ENCODE data around the gene RTEL1.

Gene RTEL1

DNA sequence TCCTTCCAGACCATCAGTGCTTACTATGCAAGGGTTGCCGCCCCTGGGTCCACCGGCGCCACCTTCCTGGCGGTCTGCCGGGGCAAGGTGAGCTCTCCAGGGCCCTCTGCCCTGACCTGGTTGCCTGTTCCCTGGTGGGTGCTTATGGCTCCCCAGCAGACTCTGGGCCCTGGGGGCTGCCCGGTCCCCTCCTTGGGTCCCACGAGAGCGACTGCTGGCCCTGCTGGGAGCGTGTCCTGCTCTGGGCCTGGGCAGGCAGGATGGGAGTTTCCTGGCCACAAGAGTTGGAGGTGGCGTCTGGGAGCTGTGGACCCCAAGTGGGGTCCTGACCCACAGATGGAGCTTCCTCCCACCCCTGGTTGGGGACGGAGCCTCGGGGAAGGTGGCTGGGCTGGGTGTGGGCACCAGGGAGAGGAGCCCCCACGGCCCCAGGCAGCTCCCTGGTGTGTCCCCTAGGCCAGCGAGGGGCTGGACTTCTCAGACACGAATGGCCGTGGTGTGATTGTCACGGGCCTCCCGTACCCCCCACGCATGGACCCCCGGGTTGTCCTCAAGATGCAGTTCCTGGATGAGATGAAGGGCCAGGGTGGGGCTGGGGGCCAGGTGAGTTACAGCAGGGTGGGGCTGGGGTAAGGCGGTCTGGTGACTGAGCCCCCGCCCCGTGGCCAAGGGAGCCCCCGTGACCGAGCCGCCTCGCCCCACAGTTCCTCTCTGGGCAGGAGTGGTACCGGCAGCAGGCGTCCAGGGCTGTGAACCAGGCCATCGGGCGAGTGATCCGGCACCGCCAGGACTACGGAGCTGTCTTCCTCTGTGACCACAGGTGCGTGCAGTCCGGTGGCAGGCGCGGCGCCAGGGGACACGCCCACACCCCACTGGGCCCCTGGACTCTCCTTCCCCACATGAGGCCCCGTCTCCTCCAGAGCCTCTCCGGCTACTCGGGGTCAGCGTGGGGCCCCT lies 31.2 kb downstream of the RTEL1 start:
- peaks cover 13% of the 10 kb centered on the region for H3K36me3 Mint-ChIP-seq
- no peak for DNase-seq
- no peak overlapping the region for H3K27ac Mint-ChIP-seq
- H3K27me3 Mint-ChIP-seq = no peaks in the 10 kb centered on the region
- H3K9me3 Mint-ChIP-seq = no peaks in the 10 kb centered on the region
- H3K4me3 Mint-ChIP-seq = no peak overlapping the region
- peaks cover 9% of the 10 kb centered on the region for H3K4me1 Mint-ChIP-seq
- CTCF ChIA-PET = interaction anchor here (1.2 kb wide), 1 partner anchor 48 kb away, joined by 3 read pairs; no protein-coding TSS in a partner anchor

GRCh38 chr20:63690003-63690897 lies 32.1 kb downstream of the RTEL1 start:
- CTCF ChIA-PET = no interaction called here
- H3K27me3 Mint-ChIP-seq = no peaks in the 10 kb centered on the region
- peaks cover 9% of the 10 kb centered on the region for H3K4me1 Mint-ChIP-seq
- no peaks in the 10 kb centered on the region for H3K9me3 Mint-ChIP-seq
- no peak overlapping the region for H3K4me3 Mint-ChIP-seq
- H3K36me3 Mint-ChIP-seq = peaks cover 14% of the 10 kb centered on the region
- DNase-seq = no peak
- no peak overlapping the region for H3K27ac Mint-ChIP-seq

DNA sequence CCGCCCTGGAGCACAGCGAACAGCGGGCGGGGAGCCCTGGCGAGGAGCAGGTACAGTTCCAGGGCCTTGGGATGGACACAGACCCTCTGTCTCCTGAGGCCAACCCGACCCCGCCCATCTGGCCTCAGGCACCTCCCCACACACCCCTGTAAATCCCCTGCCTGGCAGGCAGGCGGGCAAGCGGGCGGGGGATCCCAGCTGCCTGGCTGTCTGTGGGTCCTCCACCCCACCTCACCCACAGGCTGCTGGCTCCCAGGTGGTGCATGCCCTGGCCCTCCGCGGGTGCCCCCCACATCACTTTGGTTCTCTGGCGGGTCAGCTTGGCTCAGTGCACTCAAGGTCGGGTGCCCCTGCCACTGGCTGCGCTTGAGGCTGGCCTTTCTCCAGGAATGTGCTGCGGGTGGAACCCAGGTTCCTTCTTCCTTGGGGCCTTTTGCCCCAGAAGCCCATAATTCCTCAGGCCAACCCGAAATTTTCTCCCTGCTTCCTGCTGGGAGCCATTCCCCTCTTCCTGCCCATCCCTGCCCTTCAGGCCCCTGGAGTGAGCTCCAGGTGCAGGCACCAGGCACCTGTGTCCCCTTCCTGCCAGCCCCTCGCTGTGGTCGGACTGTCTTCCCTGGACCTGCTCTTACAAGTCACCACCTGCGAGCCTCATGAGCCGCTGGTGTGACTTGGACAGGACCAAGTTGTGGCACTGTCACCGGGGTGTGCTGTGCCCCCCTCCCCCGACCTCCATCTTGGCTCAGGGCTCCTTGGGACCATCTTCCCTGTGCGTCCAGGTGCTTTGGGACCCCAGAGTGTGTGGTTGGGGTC lies 33.0 kb downstream of the RTEL1 start:
- CTCF ChIA-PET = no interaction called here
- Mint-ChIP-seq H3K4me3 (no peak overlapping the region), H3K27ac (no peak overlapping the region), H3K36me3 (peaks cover 17% of the 10 kb centered on the region), H3K9me3 (no peaks in the 10 kb centered on the region), H3K27me3 (no peaks in the 10 kb centered on the region), H3K4me1 (peaks cover 10% of the 10 kb centered on the region)
- DNase-seq = no peak

GRCh38 chr20:63691711-63692435 lies 33.8 kb downstream of the RTEL1 start:
- H3K27ac Mint-ChIP-seq = peak overlapping the region; percentile 65
- H3K4me3 Mint-ChIP-seq = no peak overlapping the region
- CTCF ChIA-PET = no interaction called here
- H3K27me3 Mint-ChIP-seq = no peaks in the 10 kb centered on the region
- peaks cover 18% of the 10 kb centered on the region for H3K36me3 Mint-ChIP-seq
- peaks cover 10% of the 10 kb centered on the region for H3K4me1 Mint-ChIP-seq
- H3K9me3 Mint-ChIP-seq = no peaks in the 10 kb centered on the region
- no peak for DNase-seq

DNA sequence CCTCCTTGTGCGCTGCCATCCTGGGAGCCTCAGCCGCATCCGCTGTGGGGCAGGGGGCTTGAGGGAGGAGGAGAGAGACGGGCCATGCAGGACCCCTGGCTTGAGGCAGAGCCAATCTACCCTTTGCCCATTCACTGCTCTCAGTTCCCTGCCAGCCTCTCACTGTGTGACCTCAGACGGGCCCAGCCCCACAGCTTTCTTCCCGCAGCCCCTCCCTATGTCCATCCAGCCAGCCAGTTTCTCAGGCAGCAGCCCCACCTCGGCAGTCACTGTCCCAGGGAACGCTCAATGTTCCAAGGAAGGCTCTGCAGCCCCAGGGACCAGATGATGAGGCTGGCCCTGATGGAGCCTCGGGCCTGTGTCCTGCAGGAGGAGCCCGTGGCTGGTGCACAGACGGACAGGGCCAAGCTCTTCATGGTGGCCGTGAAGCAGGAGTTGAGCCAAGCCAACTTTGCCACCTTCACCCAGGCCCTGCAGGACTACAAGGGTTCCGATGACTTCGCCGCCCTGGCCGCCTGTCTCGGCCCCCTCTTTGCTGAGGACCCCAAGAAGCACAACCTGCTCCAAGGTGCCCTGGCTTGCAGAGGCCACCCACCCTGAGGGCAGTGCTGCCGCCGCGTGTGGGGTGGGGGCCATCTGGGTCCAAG lies 34.4 kb downstream of the RTEL1 start:
- peaks cover 18% of the 10 kb centered on the region for H3K36me3 Mint-ChIP-seq
- CTCF ChIA-PET = no interaction called here
- H3K4me3 Mint-ChIP-seq = no peak overlapping the region
- H3K4me1 Mint-ChIP-seq = peaks cover 10% of the 10 kb centered on the region
- no peak for DNase-seq
- peak overlapping the region; percentile 65 for H3K27ac Mint-ChIP-seq
- no peaks in the 10 kb centered on the region for H3K9me3 Mint-ChIP-seq
- H3K27me3 Mint-ChIP-seq = peaks cover 4% of the 10 kb centered on the region

DNA sequence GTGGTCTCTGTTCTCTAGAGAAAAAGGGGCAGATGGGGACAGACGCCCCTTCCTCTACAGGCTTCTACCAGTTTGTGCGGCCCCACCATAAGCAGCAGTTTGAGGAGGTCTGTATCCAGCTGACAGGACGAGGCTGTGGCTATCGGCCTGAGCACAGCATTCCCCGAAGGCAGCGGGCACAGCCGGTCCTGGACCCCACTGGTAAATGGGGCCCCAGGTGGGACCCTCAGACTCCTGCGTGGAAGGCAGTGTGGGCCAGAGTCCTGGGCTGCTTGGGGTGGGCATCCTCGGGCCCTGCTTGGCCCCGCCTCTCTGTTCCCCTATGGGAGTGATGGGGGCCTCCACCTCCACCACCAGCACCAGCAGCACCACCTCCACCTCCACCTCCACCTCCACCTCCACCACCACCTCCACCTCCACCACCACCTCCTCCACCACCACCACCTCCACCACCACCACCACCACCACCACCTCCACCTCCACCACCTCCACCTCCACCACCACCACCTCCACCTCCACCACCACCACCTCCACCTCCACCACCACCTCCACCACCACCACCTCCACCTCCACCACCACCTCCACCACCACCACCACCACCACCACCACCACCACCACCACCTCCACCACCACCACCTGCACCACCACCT lies 35.1 kb downstream of the RTEL1 start:
- Mint-ChIP-seq H3K27me3 (peaks cover 4% of the 10 kb centered on the region), H3K27ac (no peak overlapping the region), H3K36me3 (peaks cover 18% of the 10 kb centered on the region), H3K4me3 (no peak overlapping the region), H3K9me3 (no peaks in the 10 kb centered on the region), H3K4me1 (peaks cover 9% of the 10 kb centered on the region)
- CTCF ChIA-PET = no interaction called here
- DNase-seq = peak; percentile 18

DNA sequence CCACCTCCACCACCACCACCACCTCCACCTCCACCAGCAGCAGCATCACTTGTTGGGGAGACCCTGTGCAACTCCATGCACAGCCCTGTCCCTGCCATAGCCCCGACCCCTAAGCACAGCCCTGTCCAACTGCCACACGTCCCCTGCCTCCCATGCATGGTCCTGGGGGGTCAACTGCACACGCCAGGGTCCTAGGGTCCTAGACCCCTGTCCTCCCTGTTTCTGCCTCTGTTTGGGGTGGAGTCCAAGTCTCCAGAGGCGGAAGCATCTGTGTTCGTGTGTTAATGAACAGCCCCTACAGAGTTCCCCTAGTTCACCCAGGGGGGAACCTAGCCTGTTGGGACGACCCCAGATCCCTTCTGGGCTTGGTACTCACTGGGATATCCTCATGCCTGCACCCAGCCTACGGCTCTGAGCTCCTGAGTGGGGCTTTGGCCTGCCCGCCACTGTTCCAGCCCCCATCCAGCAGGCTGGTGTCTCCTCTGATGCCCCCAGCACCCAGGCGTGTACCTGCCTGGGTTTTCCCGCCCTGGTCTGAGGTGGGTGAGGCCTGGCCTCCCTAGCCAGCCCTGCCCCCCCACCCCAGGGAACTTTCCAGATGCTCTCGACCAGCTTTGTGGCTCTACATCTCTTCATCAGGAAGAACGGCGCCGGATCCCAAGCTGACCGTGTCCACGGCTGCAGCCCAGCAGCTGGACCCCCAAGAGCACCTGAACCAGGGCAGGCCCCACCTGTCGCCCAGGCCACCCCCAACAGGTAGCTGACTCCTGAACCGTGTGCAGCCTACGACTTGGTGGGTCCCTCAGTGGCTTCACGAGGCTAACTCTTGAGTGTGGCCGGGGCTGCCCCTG lies 35.8 kb downstream of the RTEL1 start:
- H3K9me3 Mint-ChIP-seq = no peaks in the 10 kb centered on the region

DNA sequence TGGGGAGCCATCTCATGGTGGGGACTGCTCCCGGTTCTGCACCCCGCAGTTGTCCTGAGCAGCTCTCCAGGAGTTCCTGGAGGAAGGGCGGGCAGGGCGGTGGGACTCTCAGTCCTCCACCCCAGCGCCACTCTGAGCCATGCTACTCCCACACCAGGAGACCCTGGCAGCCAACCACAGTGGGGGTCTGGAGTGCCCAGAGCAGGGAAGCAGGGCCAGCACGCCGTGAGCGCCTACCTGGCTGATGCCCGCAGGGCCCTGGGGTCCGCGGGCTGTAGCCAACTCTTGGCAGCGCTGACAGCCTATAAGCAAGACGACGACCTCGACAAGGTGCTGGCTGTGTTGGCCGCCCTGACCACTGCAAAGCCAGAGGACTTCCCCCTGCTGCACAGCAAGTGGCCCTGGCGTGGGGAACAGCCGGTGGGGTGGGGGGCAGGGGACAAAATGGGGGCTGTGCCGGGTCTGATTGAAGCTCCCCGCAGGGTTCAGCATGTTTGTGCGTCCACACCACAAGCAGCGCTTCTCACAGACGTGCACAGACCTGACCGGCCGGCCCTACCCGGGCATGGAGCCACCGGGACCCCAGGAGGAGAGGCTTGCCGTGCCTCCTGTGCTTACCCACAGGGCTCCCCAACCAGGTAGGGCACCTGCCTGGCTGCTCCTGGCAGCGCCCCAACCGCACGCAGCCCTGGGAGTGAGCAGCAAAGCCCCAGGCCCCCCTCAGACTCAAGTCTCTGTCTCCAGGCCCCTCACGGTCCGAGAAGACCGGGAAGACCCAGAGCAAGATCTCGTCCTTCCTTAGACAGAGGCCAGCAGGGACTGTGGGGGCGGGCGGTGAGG lies 36.7 kb downstream of the RTEL1 start:
- DNase-seq = peak; percentile 20
- Mint-ChIP-seq H3K27me3 (peaks cover 4% of the 10 kb centered on the region), H3K9me3 (no peaks in the 10 kb centered on the region), H3K4me1 (peaks cover 11% of the 10 kb centered on the region), H3K27ac (no peak overlapping the region), H3K36me3 (peaks cover 18% of the 10 kb centered on the region), H3K4me3 (no peak overlapping the region)
- CTCF ChIA-PET = no interaction called here

More for the DNA sequence above, 35.8 kb downstream of the RTEL1 start:
- Mint-ChIP-seq H3K27me3 (peaks cover 4% of the 10 kb centered on the region), H3K36me3 (peaks cover 18% of the 10 kb centered on the region), H3K4me1 (peaks cover 9% of the 10 kb centered on the region), H3K27ac (peak overlapping the region; percentile 81), H3K4me3 (peak overlapping the region; percentile 35)
- CTCF ChIA-PET = no interaction called here
- peak; percentile 19 for DNase-seq

DNA sequence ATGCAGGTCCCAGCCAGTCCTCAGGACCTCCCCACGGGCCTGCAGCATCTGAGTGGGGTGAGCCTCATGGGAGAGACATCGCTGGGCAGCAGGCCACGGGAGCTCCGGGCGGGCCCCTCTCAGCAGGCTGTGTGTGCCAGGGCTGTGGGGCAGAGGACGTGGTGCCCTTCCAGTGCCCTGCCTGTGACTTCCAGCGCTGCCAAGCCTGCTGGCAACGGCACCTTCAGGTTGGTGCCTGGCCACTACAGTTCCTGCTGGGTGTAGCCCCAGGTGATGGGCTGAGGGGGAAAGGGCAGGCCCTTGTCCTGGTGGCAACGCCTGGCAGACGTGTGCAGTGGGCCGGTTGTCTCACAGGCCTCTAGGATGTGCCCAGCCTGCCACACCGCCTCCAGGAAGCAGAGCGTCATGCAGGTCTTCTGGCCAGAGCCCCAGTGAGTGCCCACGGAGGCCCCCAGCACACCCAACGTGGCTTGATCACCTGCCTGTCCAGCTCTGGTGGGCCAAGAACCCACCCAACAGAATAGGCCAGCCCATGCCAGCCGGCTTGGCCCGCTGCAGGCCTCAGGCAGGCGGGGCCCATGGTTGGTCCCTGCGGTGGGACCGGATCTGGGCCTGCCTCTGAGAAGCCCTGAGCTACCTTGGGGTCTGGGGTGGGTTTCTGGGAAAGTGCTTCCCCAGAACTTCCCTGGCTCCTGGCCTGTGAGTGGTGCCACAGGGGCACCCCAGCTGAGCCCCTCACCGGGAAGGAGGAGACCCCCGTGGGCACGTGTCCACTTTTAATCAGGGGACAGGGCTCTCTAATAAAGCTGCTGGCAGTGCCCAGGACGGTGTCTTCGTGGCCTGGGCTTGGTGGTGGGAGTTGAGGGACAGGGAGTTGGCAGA lies 37.6 kb downstream of the RTEL1 start:
- Mint-ChIP-seq H3K27ac (no peak overlapping the region), H3K36me3 (peaks cover 18% of the 10 kb centered on the region), H3K4me3 (no peak overlapping the region)

GRCh38 chr20:63696306-63696627 lies 38.2 kb downstream of the RTEL1 start:
- CTCF ChIA-PET = no interaction called here
- Mint-ChIP-seq H3K27me3 (peaks cover 4% of the 10 kb centered on the region), H3K4me1 (peaks cover 11% of the 10 kb centered on the region), H3K4me3 (no peak overlapping the region), H3K9me3 (no peaks in the 10 kb centered on the region), H3K27ac (no peak overlapping the region), H3K36me3 (peaks cover 18% of the 10 kb centered on the region)
- DNase-seq = peak; percentile 45

More for the DNA sequence above, 37.6 kb downstream of the RTEL1 start:
- H3K27me3 Mint-ChIP-seq = peaks cover 4% of the 10 kb centered on the region
- DNase-seq = peak; percentile 18
- no peaks in the 10 kb centered on the region for H3K9me3 Mint-ChIP-seq
- peaks cover 11% of the 10 kb centered on the region for H3K4me1 Mint-ChIP-seq
- CTCF ChIA-PET = no interaction called here
